DOHH2 (cell line): ENCODE data around the gene ASMT.
"Not testable (repeated sequence)": the region's sequence is repeated elsewhere in the genome, so short reads cannot be mapped to it uniquely, and the experiment has no call there.

ENCODE experiments used
- EZH2phosphoT487 ChIP-seq: fragments of 200-600 bp; sonication (generic); IDR thresholded peaks from 2 replicates; pipeline ENCODE4 v1.6.1; 2017; ENCODE audit warnings: borderline replicate concordance, mild to moderate bottlenecking, antibody characterized with exemption, low read length, moderate library complexity, mixed read lengths
- TF ChIP-seq, protein P1 (sequence below): fragments of 200-600 bp; sonication (generic); IDR thresholded peaks from one replicate; pipeline ENCODE4 v1.5.1; 2014; ENCODE audit warnings: antibody characterized with exemption, mild to moderate bottlenecking, low read depth, low read length; ENCODE audit not compliant: poor library complexity, severe bottlenecking

DNA sequence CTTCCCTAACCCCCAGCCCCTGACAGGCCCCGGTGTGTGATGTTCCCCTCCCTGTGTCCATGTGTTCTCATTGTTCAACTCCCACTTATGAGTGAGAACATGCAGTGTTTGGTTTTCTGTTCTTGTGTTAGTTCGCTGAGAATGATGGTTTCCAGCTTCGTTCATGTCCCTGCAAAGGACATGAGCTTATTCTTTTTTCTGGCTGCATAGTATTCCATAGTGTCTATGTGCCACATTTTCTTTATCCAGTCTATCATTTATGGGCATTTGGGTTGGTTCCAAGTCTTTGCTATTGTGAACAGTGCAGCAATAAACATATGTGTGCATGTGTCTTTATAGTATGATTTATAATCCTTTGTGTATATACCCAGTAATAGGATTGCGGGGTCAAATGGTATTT is 67.6 kb downstream of the ASMT start:
- TF ChIP-seq, protein P1, sequence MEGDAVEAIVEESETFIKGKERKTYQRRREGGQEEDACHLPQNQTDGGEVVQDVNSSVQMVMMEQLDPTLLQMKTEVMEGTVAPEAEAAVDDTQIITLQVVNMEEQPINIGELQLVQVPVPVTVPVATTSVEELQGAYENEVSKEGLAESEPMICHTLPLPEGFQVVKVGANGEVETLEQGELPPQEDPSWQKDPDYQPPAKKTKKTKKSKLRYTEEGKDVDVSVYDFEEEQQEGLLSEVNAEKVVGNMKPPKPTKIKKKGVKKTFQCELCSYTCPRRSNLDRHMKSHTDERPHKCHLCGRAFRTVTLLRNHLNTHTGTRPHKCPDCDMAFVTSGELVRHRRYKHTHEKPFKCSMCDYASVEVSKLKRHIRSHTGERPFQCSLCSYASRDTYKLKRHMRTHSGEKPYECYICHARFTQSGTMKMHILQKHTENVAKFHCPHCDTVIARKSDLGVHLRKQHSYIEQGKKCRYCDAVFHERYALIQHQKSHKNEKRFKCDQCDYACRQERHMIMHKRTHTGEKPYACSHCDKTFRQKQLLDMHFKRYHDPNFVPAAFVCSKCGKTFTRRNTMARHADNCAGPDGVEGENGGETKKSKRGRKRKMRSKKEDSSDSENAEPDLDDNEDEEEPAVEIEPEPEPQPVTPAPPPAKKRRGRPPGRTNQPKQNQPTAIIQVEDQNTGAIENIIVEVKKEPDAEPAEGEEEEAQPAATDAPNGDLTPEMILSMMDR = not testable (repeated sequence)
- not testable (repeated sequence) for TF ChIP-seq EZH2phosphoT487
